GM21576 (cell line): ENCODE measurements around the gene HEPHL1.

ENCODE experiments used
- ATAC-seq: cut with Tn5 transposase; IDR thresholded peaks from one replicate; pipeline ENCODE4 v1.9.1; 2021; ENCODE audit warnings: mild to moderate bottlenecking, moderate library complexity; ENCODE audit not compliant: unreplicated experiment

Gene HEPHL1

DNA sequence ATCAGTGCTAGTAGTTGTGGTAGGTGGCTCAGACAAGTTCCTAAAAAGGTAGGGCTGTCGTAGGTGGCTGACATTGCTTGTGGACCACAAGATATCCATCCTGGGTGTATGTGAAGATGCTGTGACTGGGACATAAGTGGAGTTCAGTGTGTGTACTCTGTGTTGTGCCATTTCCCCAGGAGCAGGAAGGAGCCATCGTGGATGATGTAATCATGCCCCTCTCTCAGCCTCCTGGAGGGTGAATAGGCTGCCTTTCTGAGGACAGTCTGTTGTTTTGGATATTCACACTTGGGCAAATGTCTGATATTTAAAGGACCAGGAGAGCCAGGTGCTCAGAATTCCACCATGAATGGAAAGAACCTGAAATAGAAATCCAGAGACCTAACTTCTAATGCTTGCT, 2.7 kb downstream of the HEPHL1 start:
- no peak for ATAC-seq

GRCh38 chr11:94024547-94024946, 3.4 kb downstream of the HEPHL1 start:
- no peak for ATAC-seq

- no peak for ATAC-seq
Measured at GRCh38 chr11:94025690-94026394, 4.7 kb downstream of the HEPHL1 start.

GRCh38 chr11:94027210-94027609, 6.1 kb downstream of the HEPHL1 start:
- no peak for ATAC-seq

- no peak for ATAC-seq
Measured at GRCh38 chr11:94028436-94028835, 7.3 kb downstream of the HEPHL1 start.

DNA sequence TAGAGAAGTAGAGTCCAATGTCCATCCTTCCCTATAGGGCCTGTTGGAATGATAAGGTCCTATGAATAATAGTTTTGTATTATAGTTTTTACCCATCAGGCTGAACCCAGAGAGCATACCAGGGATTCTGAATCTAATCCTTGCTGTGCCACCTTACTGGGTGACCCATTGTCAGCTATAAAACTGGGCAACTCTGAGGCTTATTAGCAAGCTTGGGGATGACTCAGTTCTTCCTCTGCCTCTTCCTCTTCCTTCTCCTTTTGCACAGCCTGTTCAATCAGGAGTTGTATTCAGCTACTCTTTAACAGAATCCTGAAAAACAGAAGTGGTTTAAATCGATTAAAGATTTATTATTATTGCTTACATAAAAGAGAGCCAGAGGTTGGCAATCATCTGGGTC, 8.9 kb downstream of the HEPHL1 start:
- no peak for ATAC-seq

GRCh38 chr11:94031625-94032024, 10.5 kb downstream of the HEPHL1 start:
- no peak for ATAC-seq

DNA sequence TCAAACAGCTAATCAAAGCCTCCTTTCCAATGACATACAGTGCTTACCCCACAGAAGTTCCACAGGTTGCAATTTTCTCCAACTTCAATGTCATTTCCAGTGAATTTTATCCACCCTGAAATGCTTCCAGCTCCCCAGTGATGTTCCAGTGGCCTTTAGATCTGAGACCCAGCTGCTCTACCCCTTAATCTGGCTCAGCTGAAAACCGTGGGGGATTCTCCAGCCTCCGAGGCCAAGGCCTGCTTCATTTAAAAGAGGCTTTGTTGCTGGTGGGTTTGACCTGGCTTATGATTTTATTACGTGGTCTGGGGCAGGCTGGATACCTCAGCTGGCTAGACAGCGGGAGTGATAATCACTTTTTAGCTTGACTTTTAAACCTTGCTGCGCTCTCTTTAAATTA, 10.9 kb downstream of the HEPHL1 start:
- ATAC-seq: no peak

DNA sequence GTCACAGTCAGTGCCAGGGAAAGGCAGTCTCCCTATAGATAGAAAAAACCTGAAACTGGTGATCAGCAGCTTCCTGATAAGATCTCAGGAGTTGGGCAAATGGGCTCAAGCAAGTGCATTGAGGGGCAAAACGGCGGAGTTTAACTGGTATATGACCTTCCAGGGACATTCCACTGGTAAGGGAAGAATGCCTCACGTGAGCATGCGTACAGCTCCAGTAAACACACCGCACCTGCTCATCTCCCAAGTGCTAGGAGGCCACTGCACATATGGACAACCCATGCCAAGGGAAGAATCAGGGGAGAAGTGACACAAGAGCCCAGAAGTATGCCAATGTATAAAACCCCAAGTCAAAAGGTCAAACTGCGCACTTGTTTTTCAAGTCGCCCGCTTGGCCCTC, 11.6 kb downstream of the HEPHL1 start:
- ATAC-seq: no peak

DNA sequence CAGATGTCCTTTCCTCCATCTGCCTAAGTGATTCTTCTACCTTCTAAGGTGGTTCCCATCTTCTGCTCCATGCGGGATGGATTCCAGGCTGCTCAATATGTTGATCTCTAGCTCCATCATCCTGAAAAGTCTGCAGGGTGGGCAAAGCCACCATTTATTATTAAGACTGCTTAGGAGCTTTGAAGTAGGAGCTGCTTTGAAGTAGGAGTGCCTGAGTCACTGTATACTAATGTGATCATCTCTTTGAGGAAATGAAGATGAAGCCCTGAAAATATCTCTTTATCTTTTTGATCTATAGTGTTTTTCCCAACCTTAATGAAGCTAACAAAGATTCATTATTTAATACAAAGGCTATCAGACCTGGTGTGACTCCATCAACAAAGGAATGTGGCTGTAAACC, 13.1 kb downstream of the HEPHL1 start:
- no peak for ATAC-seq

GRCh38 chr11:94036096-94036495, 14.9 kb downstream of the HEPHL1 start:
- no peak for ATAC-seq

DNA sequence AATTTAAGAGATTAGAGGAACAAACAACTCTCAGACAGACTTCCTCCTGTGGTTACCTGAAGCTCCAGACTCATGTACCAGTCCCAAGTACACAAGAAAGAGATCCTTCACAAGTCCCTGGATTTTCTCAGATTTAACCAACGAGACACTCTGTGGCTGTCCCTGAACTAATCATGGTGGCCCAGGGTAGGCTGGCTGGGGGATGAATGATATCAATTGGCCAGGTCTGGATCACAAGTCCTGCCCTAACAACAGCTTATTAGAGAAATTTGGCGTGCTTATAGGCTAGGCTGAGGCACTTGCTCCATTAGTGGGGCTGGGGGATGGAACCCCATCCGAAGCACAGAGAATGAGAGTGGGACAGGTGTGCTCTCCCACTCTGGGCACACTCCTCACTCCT, 22.1 kb downstream of the HEPHL1 start:
- no peak for ATAC-seq

DNA sequence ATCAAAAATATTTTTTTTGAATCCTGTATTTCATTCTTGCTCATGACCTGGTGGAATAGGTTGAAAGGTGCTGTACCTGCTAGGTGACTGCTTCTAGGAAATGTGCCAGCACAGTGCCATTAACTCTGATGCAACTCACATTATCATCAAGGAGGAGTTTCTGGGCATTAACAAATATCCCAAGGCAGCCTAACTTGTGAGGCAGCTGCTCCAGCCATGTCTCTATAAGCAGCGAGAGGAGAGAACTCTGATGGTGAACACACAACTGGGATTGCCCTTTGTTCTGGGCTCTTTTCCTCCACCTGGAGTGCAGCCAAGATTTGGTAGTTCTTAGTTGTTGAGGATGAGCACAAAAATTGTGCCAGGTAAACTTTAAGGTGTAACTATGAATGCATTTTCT, 25.6 kb downstream of the HEPHL1 start:
- no peak for ATAC-seq

DNA sequence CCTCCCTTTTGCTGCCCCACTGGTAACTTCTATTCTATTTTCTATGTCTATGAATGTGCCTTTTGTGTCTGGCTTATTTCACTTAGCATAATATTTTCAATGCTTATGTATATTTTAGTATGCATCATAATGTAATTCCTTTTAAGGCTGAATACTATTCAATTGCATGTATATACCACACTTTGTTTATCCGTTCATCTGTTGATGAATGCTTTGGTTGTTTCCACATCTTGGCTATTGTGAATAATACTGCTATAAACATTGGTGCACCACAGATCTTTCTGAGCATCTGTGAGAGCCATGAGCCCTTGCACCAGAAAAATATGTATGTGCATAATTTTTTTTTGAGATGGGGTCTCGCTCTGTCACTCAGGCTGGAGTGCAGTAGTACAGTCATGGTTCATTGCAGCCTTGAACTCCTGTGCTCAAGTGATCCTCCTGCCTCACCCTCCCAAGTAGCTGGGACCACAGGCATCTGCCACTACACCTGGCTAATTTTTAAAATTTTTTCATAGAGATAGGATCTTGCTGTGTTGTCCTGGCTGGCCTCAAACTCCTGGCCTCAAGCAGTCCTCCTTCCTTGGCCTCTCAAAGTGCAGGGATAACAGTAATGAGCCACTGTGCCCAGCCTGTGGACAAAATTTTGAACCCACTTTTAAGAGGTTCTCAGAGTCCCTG, 27.0 kb downstream of the HEPHL1 start:
- ATAC-seq: no peak

- no peak for ATAC-seq
Measured at GRCh38 chr11:94049351-94049750, 28.2 kb downstream of the HEPHL1 start.

DNA sequence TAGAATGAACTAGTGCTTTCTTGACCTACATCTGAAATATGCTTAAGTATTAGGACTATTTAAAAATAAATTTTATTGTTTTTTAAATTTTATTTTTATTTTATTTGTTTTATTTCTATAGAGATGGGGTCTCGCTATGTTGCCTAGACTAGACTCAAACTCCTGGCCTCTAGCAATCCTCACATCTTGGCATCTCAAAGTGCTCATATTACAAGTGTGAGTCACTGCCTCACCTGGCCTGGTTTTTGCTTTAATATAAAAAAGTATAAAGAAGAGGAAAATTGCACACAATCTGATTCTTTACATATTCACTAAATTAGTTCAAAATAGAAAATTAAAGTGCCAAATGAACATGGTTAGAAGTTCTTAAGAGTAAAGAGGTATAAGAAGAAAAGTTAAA, 37.5 kb downstream of the HEPHL1 start:
- ATAC-seq: no peak

GRCh38 chr11:94059065-94059464, 37.9 kb downstream of the HEPHL1 start:
- no peak for ATAC-seq

DNA sequence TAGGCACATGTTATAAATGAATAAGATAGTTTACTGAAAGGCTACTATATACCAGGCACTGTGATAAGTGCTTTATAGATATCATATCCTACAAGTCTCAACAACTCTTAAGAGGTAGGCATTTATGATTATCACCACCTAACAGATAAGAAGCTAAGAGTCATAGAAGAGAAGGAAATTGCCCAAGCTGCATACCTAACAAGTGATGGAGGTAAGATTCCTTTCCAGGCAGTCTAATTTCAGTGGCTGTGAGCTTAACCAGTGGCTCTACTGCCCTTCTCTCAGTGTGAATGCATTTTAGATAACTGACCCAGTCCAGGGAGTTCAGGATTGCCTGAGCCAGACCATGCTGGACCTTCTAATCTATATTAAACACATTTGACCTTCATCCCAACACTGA, 39.2 kb downstream of the HEPHL1 start:
- ATAC-seq: no peak

- ATAC-seq: no peak
Measured at GRCh38 chr11:94062360-94062759, 41.2 kb downstream of the HEPHL1 start.

GRCh38 chr11:94066901-94067429, 45.8 kb downstream of the HEPHL1 start:
- no peak for ATAC-seq

GRCh38 chr11:94068764-94069163, 47.6 kb downstream of the HEPHL1 start:
- ATAC-seq: no peak

DNA sequence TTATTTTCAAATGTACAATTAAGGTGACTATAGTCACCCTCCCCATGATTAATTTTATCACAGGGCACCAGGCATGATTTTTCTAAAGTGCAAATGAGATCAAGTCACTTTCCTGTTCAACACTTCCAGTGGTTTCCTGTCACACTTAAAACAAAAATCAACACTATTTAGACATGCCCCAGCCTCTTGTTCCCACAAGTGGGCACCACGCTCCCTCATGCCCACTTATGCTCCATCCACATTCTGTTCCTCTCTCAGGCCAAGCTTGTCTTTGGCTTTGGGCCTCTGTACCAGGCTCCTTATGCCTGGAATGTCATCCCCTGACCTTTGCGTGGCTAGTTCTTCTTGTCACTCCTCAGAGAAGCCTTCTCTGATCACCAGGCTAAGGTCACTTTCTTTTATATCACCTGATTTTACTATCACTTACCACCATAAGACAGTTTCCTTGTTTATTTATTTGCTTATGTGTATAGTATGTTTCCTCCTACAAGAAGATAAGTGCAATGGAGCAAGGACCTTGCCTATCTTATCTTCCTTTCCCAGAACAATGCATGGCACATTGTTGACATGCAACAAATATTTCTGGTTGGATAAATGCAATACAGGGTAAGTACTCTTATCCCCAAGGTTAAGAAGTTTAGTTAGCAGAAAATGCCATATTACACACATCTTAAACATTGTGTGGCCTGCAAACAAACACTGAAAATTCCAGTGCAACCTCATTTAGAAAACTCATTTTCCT, 56.6 kb downstream of the HEPHL1 start:
- no peak for ATAC-seq
